Measurements from ENCODE around the gene MTERF2. TPM values are rescaled to one million over a fixed set of nuclear protein-coding genes. Genes with fewer than 3 reads are reported as not detected.

Gene MTERF2
- total and polyA plus RNA-seq, 4 donors, result 6.4 to 18.9 (median 13.7) TPM

DNA sequence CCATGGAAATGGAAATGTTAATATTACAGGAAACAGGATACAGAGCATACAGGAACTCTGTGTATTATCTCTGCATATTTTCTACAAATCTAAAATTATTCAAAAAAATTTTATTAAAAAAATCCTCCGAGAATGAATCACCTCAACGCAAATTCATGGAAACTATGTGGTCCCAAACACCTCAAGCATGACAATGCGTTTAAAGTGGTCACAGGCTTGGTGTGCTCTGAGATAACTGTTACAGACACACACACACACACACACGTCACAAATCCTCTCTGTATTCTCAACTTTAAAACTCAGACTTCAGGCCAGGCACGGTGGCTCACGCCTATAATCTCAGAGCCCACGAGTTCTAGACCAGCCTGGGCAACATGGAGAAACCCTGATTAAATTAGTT is 45.3 kb upstream of the MTERF2 start:
- no peak overlapping the region for H3K4me3 ChIP-seq (ENCODE audit: low read depth in 1 of 3, low read length in 3 of 3)
- H3K9ac ChIP-seq (ENCODE audit: low read depth in 1 of 2, low read length in 2 of 2), result no peak overlapping the region
- H3K27me3 ChIP-seq (ENCODE audit: control insufficient read depth in 4 of 4, insufficient read depth in 4 of 4, low read length in 3 of 4), result no peaks in the 10 kb centered on the region
- H3K9me3 ChIP-seq (ENCODE audit: control insufficient read depth in 4 of 4, low read length in 3 of 4), result no peaks in the 10 kb centered on the region
- peaks cover 0 to 19% (median under 1%) of the 10 kb centered on the region in 4 donors for H3K4me1 ChIP-seq (ENCODE audit: control insufficient read depth in 4 of 4, insufficient read depth in 4 of 4, low read length in 3 of 4)
- WGBS, result 83% methylated on average over 7 of the region's 7 CpGs
- no peak overlapping the region for H3K27ac ChIP-seq (ENCODE audit: low read depth in 1 of 2, low read length in 2 of 2)
- H3K36me3 ChIP-seq (ENCODE audit: control insufficient read depth in 4 of 4, insufficient read depth in 3 of 4, low read depth in 1 of 4, low read length in 3 of 4), result no peaks in the 10 kb centered on the region
- no peak for TF ChIP-seq HNF4A (conservative IDR thresholded peaks at IDR 0.05)
- TF ChIP-seq, protein P1, sequence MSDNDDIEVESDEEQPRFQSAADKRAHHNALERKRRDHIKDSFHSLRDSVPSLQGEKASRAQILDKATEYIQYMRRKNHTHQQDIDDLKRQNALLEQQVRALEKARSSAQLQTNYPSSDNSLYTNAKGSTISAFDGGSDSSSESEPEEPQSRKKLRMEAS (IDR thresholded peaks at IDR 0.05), result no peak
- no peak for TF ChIP-seq FOXA2 (IDR thresholded peaks at IDR 0.05)
- TF ChIP-seq, protein P2, sequence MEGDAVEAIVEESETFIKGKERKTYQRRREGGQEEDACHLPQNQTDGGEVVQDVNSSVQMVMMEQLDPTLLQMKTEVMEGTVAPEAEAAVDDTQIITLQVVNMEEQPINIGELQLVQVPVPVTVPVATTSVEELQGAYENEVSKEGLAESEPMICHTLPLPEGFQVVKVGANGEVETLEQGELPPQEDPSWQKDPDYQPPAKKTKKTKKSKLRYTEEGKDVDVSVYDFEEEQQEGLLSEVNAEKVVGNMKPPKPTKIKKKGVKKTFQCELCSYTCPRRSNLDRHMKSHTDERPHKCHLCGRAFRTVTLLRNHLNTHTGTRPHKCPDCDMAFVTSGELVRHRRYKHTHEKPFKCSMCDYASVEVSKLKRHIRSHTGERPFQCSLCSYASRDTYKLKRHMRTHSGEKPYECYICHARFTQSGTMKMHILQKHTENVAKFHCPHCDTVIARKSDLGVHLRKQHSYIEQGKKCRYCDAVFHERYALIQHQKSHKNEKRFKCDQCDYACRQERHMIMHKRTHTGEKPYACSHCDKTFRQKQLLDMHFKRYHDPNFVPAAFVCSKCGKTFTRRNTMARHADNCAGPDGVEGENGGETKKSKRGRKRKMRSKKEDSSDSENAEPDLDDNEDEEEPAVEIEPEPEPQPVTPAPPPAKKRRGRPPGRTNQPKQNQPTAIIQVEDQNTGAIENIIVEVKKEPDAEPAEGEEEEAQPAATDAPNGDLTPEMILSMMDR (IDR thresholded peaks at IDR 0.05; ENCODE audit: low read depth, low read length, missing input control), result no peak
- no peak for TF ChIP-seq RXRA (IDR thresholded peaks at IDR 0.05)
- no peak for TF ChIP-seq NR2F2 (IDR thresholded peaks at IDR 0.05)
- TF ChIP-seq GABPA (IDR thresholded peaks at IDR 0.05 in 1 of 2, conservative IDR thresholded peaks at IDR 0.05 in 1 of 2), result no peak
- no peak for TF ChIP-seq JUND (IDR thresholded peaks at IDR 0.05)
- no peak for TF ChIP-seq FOXA1 (IDR thresholded peaks at IDR 0.05)
- no peak for TF ChIP-seq YY1 (IDR thresholded peaks at IDR 0.05)
- TF ChIP-seq HNF4G (IDR thresholded peaks at IDR 0.05), result no peak
- no peak for TF ChIP-seq SP1 (IDR thresholded peaks at IDR 0.05)
- no peak for TF ChIP-seq EGR1 (IDR thresholded peaks at IDR 0.05; ENCODE audit: low read depth in 2 of 2)
- TF ChIP-seq RAD21 (IDR thresholded peaks at IDR 0.05), result no peak
- no peak for TF ChIP-seq TAF1 (conservative IDR thresholded peaks at IDR 0.05)
- no peak for DNase-seq (ENCODE audit: low spot score)

DNA sequence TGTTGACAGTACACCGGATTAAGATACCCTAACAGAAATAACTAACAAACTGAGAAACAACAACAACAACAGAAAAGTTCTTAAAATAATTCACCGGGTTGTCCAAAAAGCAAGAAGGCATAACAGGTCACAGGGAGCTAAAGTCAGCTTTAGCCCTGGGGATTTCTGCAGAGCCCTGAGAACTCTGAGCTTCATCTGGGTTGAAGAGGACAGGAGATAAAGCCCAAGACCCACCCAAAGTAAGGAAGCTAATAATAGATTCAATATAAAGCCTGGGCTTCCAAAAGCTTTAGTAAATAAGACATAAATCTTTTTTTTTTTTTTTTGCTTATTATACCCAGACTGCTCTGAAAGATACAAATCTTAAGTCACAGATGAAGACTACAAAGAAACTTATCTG is 44.1 kb upstream of the MTERF2 start:
- no peaks in the 10 kb centered on the region for H3K36me3 ChIP-seq (ENCODE audit: control insufficient read depth in 4 of 4, insufficient read depth in 3 of 4, low read depth in 1 of 4, low read length in 3 of 4)
- H3K9me3 ChIP-seq (ENCODE audit: control insufficient read depth in 4 of 4, low read length in 3 of 4), result no peaks in the 10 kb centered on the region
- no peak overlapping the region for H3K9ac ChIP-seq (ENCODE audit: low read depth in 1 of 2, low read length in 2 of 2)
- no peak overlapping the region for H3K4me3 ChIP-seq (ENCODE audit: low read depth in 1 of 3, low read length in 3 of 3)
- TF ChIP-seq HNF4G (IDR thresholded peaks at IDR 0.05) (no peak), GABPA (IDR thresholded peaks at IDR 0.05 in 1 of 2, conservative IDR thresholded peaks at IDR 0.05 in 1 of 2) (no peak), SP1 (IDR thresholded peaks at IDR 0.05) (no peak), NR2F2 (IDR thresholded peaks at IDR 0.05) (no peak), FOXA2 (IDR thresholded peaks at IDR 0.05) (no peak)
- H3K4me1 ChIP-seq (ENCODE audit: control insufficient read depth in 4 of 4, insufficient read depth in 4 of 4, low read length in 3 of 4), result peaks cover 0 to 25% (median 4%) of the 10 kb centered on the region in 4 donors
- no peak overlapping the region for H3K27ac ChIP-seq (ENCODE audit: low read depth in 1 of 2, low read length in 2 of 2)
- H3K27me3 ChIP-seq (ENCODE audit: control insufficient read depth in 4 of 4, insufficient read depth in 4 of 4, low read length in 3 of 4), result no peaks in the 10 kb centered on the region
- WGBS, result 50% methylated on average over 2 of the region's 2 CpGs
- no peak for DNase-seq (ENCODE audit: low spot score)

DNA sequence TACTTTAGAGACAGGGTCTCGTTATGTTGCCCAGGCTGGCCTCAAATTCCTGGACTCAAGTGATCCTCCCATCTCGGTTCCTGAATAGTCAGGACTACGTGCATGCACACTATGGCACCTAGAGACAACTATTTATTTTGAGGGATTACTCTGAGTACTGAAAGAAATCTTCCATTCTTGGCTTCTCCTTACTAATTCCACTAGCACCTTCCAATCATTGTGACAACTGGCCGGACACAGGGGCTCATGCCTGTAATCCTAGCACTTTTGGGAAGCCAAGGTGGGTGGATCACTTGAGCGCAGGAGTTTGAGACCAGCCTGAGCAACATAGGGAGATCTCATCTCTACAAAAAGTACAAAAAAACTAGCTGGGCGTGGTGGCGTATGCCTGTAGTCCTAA is 42.1 kb upstream of the MTERF2 start:
- no peak for DNase-seq (ENCODE audit: low spot score)
- H3K27ac ChIP-seq (ENCODE audit: low read depth in 1 of 2, low read length in 2 of 2), result peak overlapping the region; percentile 85 to 94
- 86% methylated on average over 7 of the region's 7 CpGs for WGBS
- no peak overlapping the region for H3K4me3 ChIP-seq (ENCODE audit: low read depth in 1 of 3, low read length in 3 of 3)
- peaks cover 0 to 25% (median 4%) of the 10 kb centered on the region in 4 donors for H3K4me1 ChIP-seq (ENCODE audit: control insufficient read depth in 4 of 4, insufficient read depth in 4 of 4, low read length in 3 of 4)
- no peak overlapping the region for H3K9ac ChIP-seq (ENCODE audit: low read depth in 1 of 2, low read length in 2 of 2)
- no peaks in the 10 kb centered on the region for H3K27me3 ChIP-seq (ENCODE audit: control insufficient read depth in 4 of 4, insufficient read depth in 4 of 4, low read length in 3 of 4)
- no peaks in the 10 kb centered on the region for H3K36me3 ChIP-seq (ENCODE audit: control insufficient read depth in 4 of 4, insufficient read depth in 3 of 4, low read depth in 1 of 4, low read length in 3 of 4)
- H3K9me3 ChIP-seq (ENCODE audit: control insufficient read depth in 4 of 4, low read length in 3 of 4), result no peaks in the 10 kb centered on the region
- TF ChIP-seq, protein P2 (IDR thresholded peaks at IDR 0.05; ENCODE audit: low read depth, low read length, missing input control), result no peak
- TF ChIP-seq GABPA (IDR thresholded peaks at IDR 0.05 in 1 of 2, conservative IDR thresholded peaks at IDR 0.05 in 1 of 2), result no peak
- TF ChIP-seq RAD21 (IDR thresholded peaks at IDR 0.05), result no peak
- no peak for TF ChIP-seq JUND (IDR thresholded peaks at IDR 0.05)
- TF ChIP-seq, protein P3, sequence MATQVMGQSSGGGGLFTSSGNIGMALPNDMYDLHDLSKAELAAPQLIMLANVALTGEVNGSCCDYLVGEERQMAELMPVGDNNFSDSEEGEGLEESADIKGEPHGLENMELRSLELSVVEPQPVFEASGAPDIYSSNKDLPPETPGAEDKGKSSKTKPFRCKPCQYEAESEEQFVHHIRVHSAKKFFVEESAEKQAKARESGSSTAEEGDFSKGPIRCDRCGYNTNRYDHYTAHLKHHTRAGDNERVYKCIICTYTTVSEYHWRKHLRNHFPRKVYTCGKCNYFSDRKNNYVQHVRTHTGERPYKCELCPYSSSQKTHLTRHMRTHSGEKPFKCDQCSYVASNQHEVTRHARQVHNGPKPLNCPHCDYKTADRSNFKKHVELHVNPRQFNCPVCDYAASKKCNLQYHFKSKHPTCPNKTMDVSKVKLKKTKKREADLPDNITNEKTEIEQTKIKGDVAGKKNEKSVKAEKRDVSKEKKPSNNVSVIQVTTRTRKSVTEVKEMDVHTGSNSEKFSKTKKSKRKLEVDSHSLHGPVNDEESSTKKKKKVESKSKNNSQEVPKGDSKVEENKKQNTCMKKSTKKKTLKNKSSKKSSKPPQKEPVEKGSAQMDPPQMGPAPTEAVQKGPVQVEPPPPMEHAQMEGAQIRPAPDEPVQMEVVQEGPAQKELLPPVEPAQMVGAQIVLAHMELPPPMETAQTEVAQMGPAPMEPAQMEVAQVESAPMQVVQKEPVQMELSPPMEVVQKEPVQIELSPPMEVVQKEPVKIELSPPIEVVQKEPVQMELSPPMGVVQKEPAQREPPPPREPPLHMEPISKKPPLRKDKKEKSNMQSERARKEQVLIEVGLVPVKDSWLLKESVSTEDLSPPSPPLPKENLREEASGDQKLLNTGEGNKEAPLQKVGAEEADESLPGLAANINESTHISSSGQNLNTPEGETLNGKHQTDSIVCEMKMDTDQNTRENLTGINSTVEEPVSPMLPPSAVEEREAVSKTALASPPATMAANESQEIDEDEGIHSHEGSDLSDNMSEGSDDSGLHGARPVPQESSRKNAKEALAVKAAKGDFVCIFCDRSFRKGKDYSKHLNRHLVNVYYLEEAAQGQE (IDR thresholded peaks at IDR 0.05), result no peak
- TF ChIP-seq YY1 (IDR thresholded peaks at IDR 0.05), result no peak
- no peak for TF ChIP-seq EGR1 (IDR thresholded peaks at IDR 0.05; ENCODE audit: low read depth in 2 of 2)
- no peak for TF ChIP-seq FOXA2 (IDR thresholded peaks at IDR 0.05)
- no peak for TF ChIP-seq NR2F2 (IDR thresholded peaks at IDR 0.05)
- no peak for TF ChIP-seq RXRA (IDR thresholded peaks at IDR 0.05)
- TF ChIP-seq, protein P4, sequence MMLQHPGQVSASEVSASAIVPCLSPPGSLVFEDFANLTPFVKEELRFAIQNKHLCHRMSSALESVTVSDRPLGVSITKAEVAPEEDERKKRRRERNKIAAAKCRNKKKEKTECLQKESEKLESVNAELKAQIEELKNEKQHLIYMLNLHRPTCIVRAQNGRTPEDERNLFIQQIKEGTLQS (IDR thresholded peaks at IDR 0.05), result no peak
- no peak for TF ChIP-seq FOXA1 (IDR thresholded peaks at IDR 0.05)

Data from liver (tissue), 9 donors.